K562 (cell line): ENCODE measurements around the gene CDK14. TPM values are rescaled to one million over a fixed set of nuclear protein-coding genes. Genes with fewer than 3 reads are reported as not detected.

Experiments used
- ATAC-seq: fragments of 200-7000 bp; cut with Tn5 transposase; 3 replicates; pipeline ENCODE4 v1.9.1; 2020; ENCODE audit warnings: moderate library complexity
- BruUV-seq: library from RNA; stranded (reverse); fragments of 400-500 nt; replicated peaks from 2 replicates; lab custom pipeline; 2021; lab: Mats Ljungman, UMichigan
- CTCF ChIA-PET: fragments of 300-600 bp; formaldehyde crosslinking; extraction: SDS; loops from one replicate; lab custom pipeline; 2021; ENCODE audit warnings: low intra/inter-chr PET ratio; lab: Yijun Ruan, JAX
- POLR2A ChIA-PET: fragments of 300-600, 350-650 bp; sonication (Branson Sonifier 250); formaldehyde crosslinking; extraction: SDS; loops from one replicate; lab custom pipeline; 2021; ENCODE audit warnings: antibody characterized with exemption, inconsistent platforms; lab: Yijun Ruan, JAX
- DNase-seq, 4 experiments: peaks; one replicate each; pipeline versions ENCODE4 v3.0.0 to v3.0.0-alpha.2; 2011 to 2018; ENCODE audit warnings: low spot score in 3 of 4, mixed read lengths in 3 of 4; ENCODE audit errors: extremely low read depth in 1 of 4
- FAIRE-seq: peaks from 2 replicates; lab custom pipeline; 2011; peaks lifted over from hg19 to GRCh38; lab: Jason Lieb, UNC
- H2AFZ ChIP-seq: 2 replicates; pipeline ENCODE4 v1.6.0; 2011; ENCODE audit warnings: low read depth, low read length, control low read depth, inconsistent platforms
- H3K27ac ChIP-seq: fragments of 200-600 bp; 3 replicates; pipeline ENCODE4 v1.8.0; 2011; ENCODE audit warnings: low read depth, mild to moderate bottlenecking, control low read depth, inconsistent platforms, low read length, moderate library complexity, mixed read lengths; ENCODE audit errors: extremely low read depth
- H3K27me3 ChIP-seq, 2 experiments: fragments of 300-600 bp in 1 of 2; 2 replicates in 1 of 2; 3 replicates in 1 of 2; pipeline versions ENCODE4 v1.6.0 to v1.8.0; 2011; ENCODE audit warnings: inconsistent platforms in 2 of 2, low read length in 2 of 2, mild to moderate bottlenecking in 1 of 2, mixed read lengths in 1 of 2, moderate library complexity in 1 of 2; ENCODE audit not compliant: control insufficient read depth in 2 of 2, insufficient read depth in 2 of 2
- H3K36me3 ChIP-seq: fragments of 300-600 bp; 3 replicates; pipeline ENCODE4 v1.8.0; 2011; ENCODE audit warnings: mild to moderate bottlenecking, low read length, inconsistent platforms; ENCODE audit not compliant: control insufficient read depth, insufficient read depth
- H3K4me1 ChIP-seq, 2 experiments: fragments of 200-600 bp in 1 of 2; replicated peaks in 1 of 2; 2 replicates in 1 of 2; 3 replicates in 1 of 2; pipeline versions ENCODE4 v1.5.1 to v1.8.0; 2011; ENCODE audit warnings: inconsistent platforms in 2 of 2, low read length in 2 of 2, mild to moderate bottlenecking in 1 of 2, mixed read lengths in 1 of 2, moderate library complexity in 1 of 2; ENCODE audit not compliant: control insufficient read depth in 2 of 2, insufficient read depth in 2 of 2
- H3K4me2 ChIP-seq: 2 replicates; pipeline ENCODE4 v1.6.1; 2011; ENCODE audit warnings: low read length, control low read depth, inconsistent platforms, mixed read lengths; ENCODE audit not compliant: insufficient read depth
- H3K4me3 ChIP-seq: fragments of 200-600 bp; sonication (generic), shearing (Covaris generic); 2 replicates; pipeline ENCODE4 v1.5.1; 2016; ENCODE audit warnings: control low read depth, inconsistent platforms
- H3K79me2 ChIP-seq: fragments of 200-600 bp; 3 replicates; pipeline ENCODE4 v1.8.0; 2011; ENCODE audit warnings: low read length, inconsistent platforms; ENCODE audit not compliant: control insufficient read depth, insufficient read depth
- H3K9ac ChIP-seq, 2 experiments: 2 replicates each; pipeline versions ENCODE4 v1.6.0 to v1.6.1; 2011; ENCODE audit warnings: low read depth in 2 of 2, low read length in 2 of 2, control low read depth in 1 of 2, inconsistent platforms in 1 of 2, mild to moderate bottlenecking in 1 of 2, mixed read lengths in 1 of 2; ENCODE audit not compliant: insufficient read depth in 1 of 2
- H3K9me1 ChIP-seq: one replicate; pipeline ENCODE4 v1.6.0; 2011; ENCODE audit warnings: inconsistent platforms, mild to moderate bottlenecking, low read length, moderate library complexity; ENCODE audit not compliant: control insufficient read depth, insufficient read depth
- H3K9me3 ChIP-seq: replicated peaks from 2 replicates; pipeline ENCODE4 v1.5.1; 2011; ENCODE audit warnings: low read depth, low read length, inconsistent platforms; ENCODE audit not compliant: control insufficient read depth, insufficient read depth
- H4K20me1 ChIP-seq: replicated peaks from 2 replicates; pipeline ENCODE4 v1.6.1; 2011; ENCODE audit warnings: low read length, inconsistent platforms, mixed read lengths; ENCODE audit not compliant: control insufficient read depth, insufficient read depth
- ETS2 ChIP-seq: IDR thresholded peaks from 2 replicates; pipeline ENCODE4 v1.6.1; 2016; ENCODE audit warnings: borderline replicate concordance, missing genetic modification characterization, mild to moderate bottlenecking, moderate library complexity, missing compliant biosample characterization; ENCODE audit not compliant: poor library complexity, severe bottlenecking
- JUN ChIP-seq, 2 experiments: sonication (generic) in 1 of 2; formaldehyde crosslinking in 1 of 2; IDR thresholded peaks; 2 replicates each; pipeline versions ENCODE4 v1.6.1 to v1.8.0; 2012 to 2022; ENCODE audit warnings: borderline replicate concordance in 2 of 2, mild to moderate bottlenecking in 2 of 2, improper control_type of control experiment in 1 of 2, low read depth in 1 of 2, low read length in 1 of 2, missing genetic modification reagents in 1 of 2
- MEF2A ChIP-seq: IDR thresholded peaks from 2 replicates; pipeline ENCODE4 v1.6.1; 2011; ENCODE audit warnings: low read depth, mild to moderate bottlenecking, low read length, moderate library complexity; ENCODE audit not compliant: control insufficient read depth
- MTA3 ChIP-seq: fragments of 450-650 bp; formaldehyde crosslinking; IDR thresholded peaks from 2 replicates; pipeline ENCODE4 v1.6.1; 2017; ENCODE audit warnings: mild to moderate bottlenecking, borderline replicate concordance
- NRF1 ChIP-seq, 2 experiments: fragments of 450-650 bp; IDR thresholded peaks in 1 of 2; conservative IDR thresholded peaks in 1 of 2; 2 replicates each; pipeline ENCODE4 v1.6.1; 2014; ENCODE audit warnings: mild to moderate bottlenecking in 2 of 2
- POLR2AphosphoS5 ChIP-seq: IDR thresholded peaks from 2 replicates; pipeline ENCODE4 v1.6.1; 2011; ENCODE audit warnings: mild to moderate bottlenecking, low read depth, low read length, moderate library complexity; ENCODE audit not compliant: control insufficient read depth, insufficient read depth
- POLR2B ChIP-seq: fragments of 450-650 bp; IDR thresholded peaks from 2 replicates; pipeline ENCODE4 v1.6.1; 2018; ENCODE audit warnings: low read depth; ENCODE audit not compliant: partially characterized antibody
- ZNF232 ChIP-seq: sonication (generic); formaldehyde crosslinking; IDR thresholded peaks from 2 replicates; pipeline ENCODE4 v1.8.0; 2022; ENCODE audit warnings: mild to moderate bottlenecking, missing genetic modification reagents
- ZNF518B ChIP-seq: fragments of 250-450 bp; sonication (Bioruptor Pico); IDR thresholded peaks from 2 replicates; pipeline ENCODE4 v1.5.0; 2021; ENCODE audit warnings: mild to moderate bottlenecking, moderate library complexity
- ZNF592 ChIP-seq: fragments of 450-650 bp; IDR thresholded peaks from 2 replicates; pipeline ENCODE4 v1.6.1; 2017; ENCODE audit warnings: antibody characterized with exemption, mild to moderate bottlenecking
- WGBS: fragments of 100-300 bp; shearing (Covaris generic); methylation state at CpG from one replicate; pipeline ENCODE4 v1.1.6; 2016; ENCODE audit warnings: low coverage, mixed read lengths; ENCODE audit not compliant: insufficient coverage; ENCODE audit errors: missing lambda C conversion rate; 5-methylcytosine and 5-hydroxymethylcytosine counted together
- in situ Hi-C: fragments of 300-500 bp; cut with MboI; formaldehyde crosslinking; loops from 4 replicates; pipeline ENCODE4 v1.15.0; 2018; ENCODE audit warnings: inconsistent platforms, mixed read lengths
- intact Hi-C: fragments of 100-400 bp; cut with micrococcal nuclease; formaldehyde crosslinking; loops from 2 replicates; pipeline ENCODE4 v1.14.2; 2022
- polyA plus RNA-seq, 8 experiments: library from polyadenylated mRNA; depleted of rRNA in 4 of 8; stranded (reverse) in 5 of 8; unstranded in 3 of 8; fragments of >200 nt; fragmentation: Nextera tagmentation in 2 of 8; fragmentation: Illumina TruSeq in 1 of 8; extraction: Ambion mirVana in 2 of 8; extraction: Trizol in 1 of 8; gene quantifications; 2 replicates each; pipeline versions ENCODE4 v1.2.1 to v1.2.3, GENCODE V29; 2011 to 2014; ENCODE audit warnings: inconsistent platforms in 1 of 8, missing spikeins in 1 of 8
- total RNA-seq, 7 experiments: library from RNA; depleted of rRNA in 6 of 7; stranded (reverse); fragments of >200 nt in 6 of 7; fragmentation: Illumina TruSeq in 2 of 7; extraction: Trizol in 2 of 7; gene quantifications; 2 replicates each; pipeline versions ENCODE4 v1.2.1 to v1.2.3, GENCODE V29; 2011 to 2021; ENCODE audit warnings: low replicate concordance in 1 of 7
- TF ChIP-seq, protein P1 (sequence below), 2 experiments: fragments of 450-650 bp; IDR thresholded peaks; 2 replicates each; pipeline ENCODE4 v1.6.1; 2016

Gene CDK14
- total and polyA plus RNA-seq, 9 of the 15 experiments (the other 6 are each of a cell fraction or from before 2014, with no cell fraction given) = 0.03 to 0.91 (median 0.16) TPM

DNA sequence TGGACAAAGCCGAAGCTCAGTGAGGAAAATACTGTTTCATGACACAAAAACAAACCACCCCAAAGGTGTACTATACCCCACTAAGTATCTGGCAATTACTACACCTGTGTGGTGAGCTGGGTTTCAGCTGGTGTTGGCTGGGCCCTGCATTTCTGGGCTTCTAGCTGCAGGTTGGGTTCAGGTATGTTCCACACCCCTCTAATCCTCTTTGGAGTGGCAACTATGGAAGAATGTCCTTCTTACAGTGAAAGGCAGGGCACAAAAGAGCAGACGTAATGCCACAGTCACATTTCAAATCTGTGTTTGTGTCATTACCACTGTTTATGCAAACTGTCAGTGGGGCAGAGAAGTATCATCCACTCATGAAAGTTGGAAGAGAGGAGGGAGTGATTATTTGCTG lies 466.6 kb downstream of the CDK14 start:
- no peaks in the 10 kb centered on the region for H3K9me3 ChIP-seq
- intact Hi-C loops = no loop called here
- TF ChIP-seq ZNF518B = no peak
- TF ChIP-seq ETS2 (tag) = no peak
- no peak for TF ChIP-seq MEF2A
- TF ChIP-seq POLR2B = no peak
- no peak for TF ChIP-seq NRF1 (conservative IDR thresholded peaks at IDR 0.05 in 1 of 2, IDR thresholded peaks at IDR 0.05 in 1 of 2)
- no peak for TF ChIP-seq ZNF592
- TF ChIP-seq ZNF232 (CRISPR knock-in tag) = no peak
- no peak for TF ChIP-seq POLR2AphosphoS5
- TF ChIP-seq JUN (IDR thresholded peaks at IDR 0.05; ENCODE audit: borderline replicate concordance, low read depth, low read length) = no peak
- no peak for TF ChIP-seq JUN (CRISPR knock-in tag; IDR thresholded peaks at IDR 0.05; ENCODE audit: borderline replicate concordance)
- TF ChIP-seq, protein P1, sequence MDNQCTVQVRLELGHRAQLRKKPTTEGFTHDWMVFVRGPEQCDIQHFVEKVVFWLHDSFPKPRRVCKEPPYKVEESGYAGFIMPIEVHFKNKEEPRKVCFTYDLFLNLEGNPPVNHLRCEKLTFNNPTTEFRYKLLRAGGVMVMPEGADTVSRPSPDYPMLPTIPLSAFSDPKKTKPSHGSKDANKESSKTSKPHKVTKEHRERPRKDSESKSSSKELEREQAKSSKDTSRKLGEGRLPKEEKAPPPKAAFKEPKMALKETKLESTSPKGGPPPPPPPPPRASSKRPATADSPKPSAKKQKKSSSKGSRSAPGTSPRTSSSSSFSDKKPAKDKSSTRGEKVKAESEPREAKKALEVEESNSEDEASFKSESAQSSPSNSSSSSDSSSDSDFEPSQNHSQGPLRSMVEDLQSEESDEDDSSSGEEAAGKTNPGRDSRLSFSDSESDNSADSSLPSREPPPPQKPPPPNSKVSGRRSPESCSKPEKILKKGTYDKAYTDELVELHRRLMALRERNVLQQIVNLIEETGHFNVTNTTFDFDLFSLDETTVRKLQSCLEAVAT (IDR thresholded peaks at IDR 0.05) = no peak
- no peak for TF ChIP-seq MTA3

More for the DNA sequence above, 466.6 kb downstream of the CDK14 start:
- Histone ChIP-seq H3K4me1 (no peaks in the 10 kb centered on the region), H3K27me3 (no peaks in the 10 kb centered on the region), H3K9ac (no peak overlapping the region), H3K4me3 (no peak overlapping the region), H3K4me2 (no peak overlapping the region), H2AFZ (no peak overlapping the region), H3K27ac (no peak overlapping the region), H3K9me1 (no peaks in the 10 kb centered on the region), H3K79me2 (no peaks in the 10 kb centered on the region), H3K36me3 (no peaks in the 10 kb centered on the region), H4K20me1 (no peaks in the 10 kb centered on the region)
- ATAC-seq = no peak
- no TSS peak for BruUV-seq
- CTCF ChIA-PET = no interaction called here
- 0% methylated on average over 2 of the region's 2 CpGs for WGBS
- no peak for FAIRE-seq
- in situ Hi-C loops = no loop called here
- POLR2A ChIA-PET = interaction anchor here (0.7 to 1.0 kb wide), 2 partner anchors 14 to 73 kb away, joined by 3 to 4 read pairs; no protein-coding TSS in a partner anchor
- DNase-seq = no peak
